Measurements from ENCODE around the gene CCDC9B. TPM values are rescaled to one million over a fixed set of nuclear protein-coding genes. Genes with fewer than 3 reads are reported as not detected.

The CCDC9B gene
- total RNA-seq, 1 donor from 2014 or later, result 9.8 TPM

GRCh38 chr15:40306371-40306770 lies 34.4 kb downstream of the CCDC9B start:
- peaks cover 2% of the 10 kb centered on the region for H3K36me3 Mint-ChIP-seq (ENCODE audit: low read depth, unreplicated experiment)
- peaks cover 10% of the 10 kb centered on the region for H3K27me3 ChIP-seq (ENCODE audit: insufficient read depth, low read length)
- no peak for TF ChIP-seq EZH2 (IDR thresholded peaks at IDR 0.05; ENCODE audit: insufficient read depth, low read length)
- TF ChIP-seq, protein P1, sequence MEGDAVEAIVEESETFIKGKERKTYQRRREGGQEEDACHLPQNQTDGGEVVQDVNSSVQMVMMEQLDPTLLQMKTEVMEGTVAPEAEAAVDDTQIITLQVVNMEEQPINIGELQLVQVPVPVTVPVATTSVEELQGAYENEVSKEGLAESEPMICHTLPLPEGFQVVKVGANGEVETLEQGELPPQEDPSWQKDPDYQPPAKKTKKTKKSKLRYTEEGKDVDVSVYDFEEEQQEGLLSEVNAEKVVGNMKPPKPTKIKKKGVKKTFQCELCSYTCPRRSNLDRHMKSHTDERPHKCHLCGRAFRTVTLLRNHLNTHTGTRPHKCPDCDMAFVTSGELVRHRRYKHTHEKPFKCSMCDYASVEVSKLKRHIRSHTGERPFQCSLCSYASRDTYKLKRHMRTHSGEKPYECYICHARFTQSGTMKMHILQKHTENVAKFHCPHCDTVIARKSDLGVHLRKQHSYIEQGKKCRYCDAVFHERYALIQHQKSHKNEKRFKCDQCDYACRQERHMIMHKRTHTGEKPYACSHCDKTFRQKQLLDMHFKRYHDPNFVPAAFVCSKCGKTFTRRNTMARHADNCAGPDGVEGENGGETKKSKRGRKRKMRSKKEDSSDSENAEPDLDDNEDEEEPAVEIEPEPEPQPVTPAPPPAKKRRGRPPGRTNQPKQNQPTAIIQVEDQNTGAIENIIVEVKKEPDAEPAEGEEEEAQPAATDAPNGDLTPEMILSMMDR (IDR thresholded peaks at IDR 0.05; ENCODE audit: insufficient read depth, low read depth, low read length), result no peak
- H3K27me3 Mint-ChIP-seq (ENCODE audit: low read depth, unreplicated experiment), result peaks cover 50% of the 10 kb centered on the region
- H4K20me1 ChIP-seq (ENCODE audit: insufficient read depth, low read length), result no peaks in the 10 kb centered on the region
- H3K9ac ChIP-seq (ENCODE audit: low read length), result no peak overlapping the region
- FAIRE-seq (no peak), DNase-seq (ENCODE audit: low read depth) (no peak)
- H3K4me1 Mint-ChIP-seq (ENCODE audit: low read depth, unreplicated experiment), result peaks cover 4% of the 10 kb centered on the region
- H3K9me3 ChIP-seq (ENCODE audit: insufficient read depth, low read depth, low read length), result no peaks in the 10 kb centered on the region
- H3K4me1 ChIP-seq (ENCODE audit: insufficient read depth, low read length), result no peaks in the 10 kb centered on the region
- H3K79me2 ChIP-seq (ENCODE audit: insufficient read depth, low read length), result no peaks in the 10 kb centered on the region
- no peak overlapping the region for H3K4me2 ChIP-seq (ENCODE audit: low read length)
- no peak overlapping the region for H3K27ac ChIP-seq (ENCODE audit: low read depth, low read length)
- peaks cover 2% of the 10 kb centered on the region for H3K9me3 Mint-ChIP-seq (ENCODE audit: unreplicated experiment)
- no peak overlapping the region for H3K27ac Mint-ChIP-seq (ENCODE audit: unreplicated experiment)
- H3K36me3 ChIP-seq (ENCODE audit: insufficient read depth, low read length), result no peaks in the 10 kb centered on the region
- H3K4me3 Mint-ChIP-seq (ENCODE audit: unreplicated experiment), result no peak overlapping the region
- no peak overlapping the region for H2AFZ ChIP-seq (ENCODE audit: low read depth, low read length)
- H3K4me3 ChIP-seq (ENCODE audit: insufficient read depth, low read depth, low read length), result no peak overlapping the region

DNA sequence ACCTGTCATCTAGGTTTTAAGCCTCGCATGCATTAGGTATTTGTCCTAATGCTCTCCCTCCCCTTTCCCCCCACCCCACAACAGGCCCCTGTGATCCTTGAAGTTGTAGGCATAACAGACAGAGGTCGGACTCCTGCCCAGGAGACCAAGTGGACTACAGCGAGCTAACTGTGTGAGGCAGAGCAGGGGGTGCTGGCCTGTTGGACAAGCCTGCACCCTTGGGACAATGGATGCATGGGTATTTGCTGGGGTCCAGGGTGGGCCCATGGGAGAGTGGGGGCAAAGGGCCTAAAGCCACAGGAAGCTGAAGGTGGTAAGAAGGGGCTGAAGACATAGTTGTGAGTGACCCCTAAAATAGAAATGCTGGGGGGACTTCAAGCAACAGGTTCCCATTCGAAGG lies 35.5 kb downstream of the CCDC9B start:
- FAIRE-seq (no peak), DNase-seq (ENCODE audit: low read depth) (no peak)
- peaks cover 43% of the 10 kb centered on the region for H3K27me3 Mint-ChIP-seq (ENCODE audit: low read depth, unreplicated experiment)
- H3K36me3 ChIP-seq (ENCODE audit: insufficient read depth, low read length), result no peaks in the 10 kb centered on the region
- no peak overlapping the region for H2AFZ ChIP-seq (ENCODE audit: low read depth, low read length)
- H3K79me2 ChIP-seq (ENCODE audit: insufficient read depth, low read length), result no peaks in the 10 kb centered on the region
- H3K4me1 Mint-ChIP-seq (ENCODE audit: low read depth, unreplicated experiment), result peaks cover 4% of the 10 kb centered on the region
- H3K9ac ChIP-seq (ENCODE audit: low read length), result no peak overlapping the region
- H3K4me2 ChIP-seq (ENCODE audit: low read length), result no peak overlapping the region
- H3K27ac ChIP-seq (ENCODE audit: low read depth, low read length), result no peak overlapping the region
- H3K27me3 ChIP-seq (ENCODE audit: insufficient read depth, low read length), result peaks cover 10% of the 10 kb centered on the region
- H3K9me3 ChIP-seq (ENCODE audit: insufficient read depth, low read depth, low read length), result peaks cover 4% of the 10 kb centered on the region
- no peak overlapping the region for H3K4me3 Mint-ChIP-seq (ENCODE audit: unreplicated experiment)
- H4K20me1 ChIP-seq (ENCODE audit: insufficient read depth, low read length), result no peaks in the 10 kb centered on the region
- H3K4me3 ChIP-seq (ENCODE audit: insufficient read depth, low read depth, low read length), result no peak overlapping the region
- H3K36me3 Mint-ChIP-seq (ENCODE audit: low read depth, unreplicated experiment), result peaks cover 2% of the 10 kb centered on the region
- TF ChIP-seq, protein P1 (IDR thresholded peaks at IDR 0.05; ENCODE audit: insufficient read depth, low read depth, low read length), result no peak
- no peak for TF ChIP-seq EZH2 (IDR thresholded peaks at IDR 0.05; ENCODE audit: insufficient read depth, low read length)
- no peak overlapping the region for H3K27ac Mint-ChIP-seq (ENCODE audit: unreplicated experiment)
- H3K4me1 ChIP-seq (ENCODE audit: insufficient read depth, low read length), result no peaks in the 10 kb centered on the region
- peaks cover 2% of the 10 kb centered on the region for H3K9me3 Mint-ChIP-seq (ENCODE audit: unreplicated experiment)

GRCh38 chr15:40303576-40303975 lies 37.2 kb downstream of the CCDC9B start:
- Histone ChIP-seq H3K27ac (ENCODE audit: low read depth, low read length) (no peak overlapping the region), H3K4me1 (ENCODE audit: insufficient read depth, low read length) (no peaks in the 10 kb centered on the region), H3K79me2 (ENCODE audit: insufficient read depth, low read length) (no peaks in the 10 kb centered on the region), H3K9ac (ENCODE audit: low read length) (no peak overlapping the region), H3K9me3 (ENCODE audit: insufficient read depth, low read depth, low read length) (peaks cover 4% of the 10 kb centered on the region), H3K36me3 (ENCODE audit: insufficient read depth, low read length) (no peaks in the 10 kb centered on the region), H3K4me3 (ENCODE audit: insufficient read depth, low read depth, low read length) (no peak overlapping the region), H2AFZ (ENCODE audit: low read depth, low read length) (no peak overlapping the region), H3K27me3 (ENCODE audit: insufficient read depth, low read length) (peaks cover 10% of the 10 kb centered on the region), H3K4me2 (ENCODE audit: low read length) (no peak overlapping the region), H4K20me1 (ENCODE audit: insufficient read depth, low read length) (no peaks in the 10 kb centered on the region)
- TF ChIP-seq EZH2 (IDR thresholded peaks at IDR 0.05; ENCODE audit: insufficient read depth, low read length), result no peak
- TF ChIP-seq, protein P1 (IDR thresholded peaks at IDR 0.05; ENCODE audit: insufficient read depth, low read depth, low read length), result no peak
- DNase-seq (ENCODE audit: low read depth) (no peak), FAIRE-seq (no peak)
- no peak overlapping the region for H3K27ac Mint-ChIP-seq (ENCODE audit: unreplicated experiment)
- no peaks in the 10 kb centered on the region for H3K4me1 Mint-ChIP-seq (ENCODE audit: low read depth, unreplicated experiment)
- peaks cover 9% of the 10 kb centered on the region for H3K9me3 Mint-ChIP-seq (ENCODE audit: unreplicated experiment)
- H3K36me3 Mint-ChIP-seq (ENCODE audit: low read depth, unreplicated experiment), result peaks cover 4% of the 10 kb centered on the region
- no peak overlapping the region for H3K4me3 Mint-ChIP-seq (ENCODE audit: unreplicated experiment)
- peaks cover 40% of the 10 kb centered on the region for H3K27me3 Mint-ChIP-seq (ENCODE audit: low read depth, unreplicated experiment)

Measured in astrocyte (in vitro differentiated cells and primary cell).